A549 (cell line): ENCODE measurements around the gene EMC8.

Source experiments
- CHD4 ChIP-seq: fragments of 200-600 bp; sonication (generic); IDR thresholded peaks from 2 replicates; pipeline ENCODE4 v1.6.1; 2016; ENCODE audit warnings: antibody characterized with exemption, mild to moderate bottlenecking, borderline replicate concordance
- RFX5 ChIP-seq: fragments of 450-650 bp; IDR thresholded peaks from 2 replicates; pipeline ENCODE4 v1.7.1; 2014; ENCODE audit warnings: antibody characterized with exemption, mild to moderate bottlenecking, moderate library complexity

DNA sequence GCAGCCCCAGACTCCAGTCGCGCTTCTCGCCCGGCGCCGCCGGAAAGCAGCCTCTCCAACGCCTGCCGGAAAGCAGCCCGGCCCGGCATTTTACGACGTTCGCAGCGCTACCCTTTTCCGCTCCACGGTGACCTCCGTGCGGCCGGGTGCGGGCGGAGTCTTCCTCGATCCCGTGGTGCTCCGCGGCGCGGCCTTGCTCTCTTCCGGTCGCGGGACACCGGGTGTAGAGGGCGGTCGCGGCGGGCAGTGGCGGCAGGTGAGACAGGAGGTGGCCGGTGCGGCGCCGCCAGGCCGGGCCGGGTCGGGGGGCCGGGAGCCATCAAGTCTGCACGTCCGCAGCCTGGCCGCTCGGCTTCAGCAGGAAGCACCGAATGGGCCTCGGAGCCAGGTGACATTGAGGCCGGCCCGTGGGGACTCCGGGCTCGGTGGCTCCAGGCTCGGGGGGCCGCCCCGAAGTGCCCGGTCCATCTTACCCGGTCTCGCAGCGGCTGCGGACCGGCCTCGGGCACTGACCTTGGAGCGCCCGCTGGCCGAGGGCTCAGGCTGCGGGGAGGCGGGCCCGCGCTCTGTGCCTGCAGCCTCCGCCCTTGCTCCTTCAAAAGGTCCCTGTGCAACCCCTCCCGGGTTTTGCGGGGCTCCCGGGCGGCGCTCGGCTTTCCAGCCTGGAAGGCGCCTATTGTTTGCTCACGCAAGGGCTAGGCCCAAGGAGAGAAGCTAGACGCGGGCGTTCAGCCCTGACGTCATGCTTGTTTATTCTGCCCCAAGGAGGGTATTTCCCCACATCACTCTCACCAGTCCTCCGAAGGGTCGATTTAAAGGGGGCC is at the start of gene EMC8, which contains the start of gene COX4I1:
- TF ChIP-seq RFX5 (no peak), CHD4 (no peak)
